Measurements from ENCODE around the gene SYT14. TPM values are rescaled to one million over a fixed set of nuclear protein-coding genes. Genes with fewer than 3 reads are reported as not detected.
"Not testable (repeated sequence)": the region's sequence is repeated elsewhere in the genome, so short reads cannot be mapped to it uniquely, and the experiment has no call there.

SYT14 gene
- total RNA-seq, 1 experiment from 2014 or later: 10.3 TPM

GRCh38 chr1:210195635-210196160 is 257.7 kb downstream of the SYT14 start:
- Mint-ChIP-seq H3K36me3 (ENCODE audit: insufficient read depth in 1 of 3, low read depth in 3 of 3) (no peaks in the 10 kb centered on the region; a peak in 5 of 7 replicates), H3K27ac (peak overlapping the region in 1 of 3 experiments; percentile 45; a peak in 1 of 7 replicates), H3K27me3 (ENCODE audit: low read depth) (no peaks in the 10 kb centered on the region; the same call in none of the 2 replicates), H3K4me1 (no peaks in the 10 kb centered on the region), H3K4me3 (no peak overlapping the region), H3K9me3 (peaks cover 3 to 7% of the 10 kb centered on the region in 2 experiments; a peak in 1 of 5 replicates)
- Histone ChIP-seq H4K8ac (replicated peaks; ENCODE audit: insufficient read length, low read depth, low read length) (no peak overlapping the region), H3K27me3 (ENCODE audit: insufficient read depth, low read length) (no peaks in the 10 kb centered on the region), H4K5ac (ENCODE audit: insufficient read length, low read depth, low read length) (no peak overlapping the region), H3K79me2 (ENCODE audit: insufficient read depth, low read length) (no peaks in the 10 kb centered on the region), H3K14ac (ENCODE audit: insufficient read depth, low read length) (no peak overlapping the region), H3K9me3 (ENCODE audit: control insufficient read depth, low read depth, low read length) (peaks cover 10% of the 10 kb centered on the region), H3K27ac (ENCODE audit: insufficient read length, low read depth, low read length) (no peak overlapping the region), H2AFZ (ENCODE audit: low read length) (no peak overlapping the region), H3K4me2 (ENCODE audit: insufficient read depth, insufficient read length, low read length) (no peak overlapping the region), H2AK5ac (ENCODE audit: insufficient read length, low read length) (no peak overlapping the region), H3K23me2 (ENCODE audit: insufficient read length, low read depth, low read length, poor library complexity, severe bottlenecking) (no peaks in the 10 kb centered on the region), H4K91ac (ENCODE audit: insufficient read length, low read depth, low read length) (no peak overlapping the region), H3K18ac (ENCODE audit: insufficient read length, low read depth, low read length) (no peak overlapping the region), H3K9ac (ENCODE audit: extremely low read depth, insufficient read length, low read length) (no peak overlapping the region), H2BK15ac (ENCODE audit: low read depth, low read length) (no peak overlapping the region), H2BK5ac (ENCODE audit: insufficient read length, low read length) (no peak overlapping the region), H3K56ac (ENCODE audit: insufficient read length, low read depth, low read length) (no peak overlapping the region), H2BK20ac (ENCODE audit: low read depth, low read length, poor library complexity, severe bottlenecking) (no peak overlapping the region), H3K4ac (ENCODE audit: low read depth, low read length) (no peak overlapping the region), H2BK12ac (ENCODE audit: insufficient read length, low read depth, low read length) (no peak overlapping the region), H3K4me1 (ENCODE audit: insufficient read depth, low read length) (no peaks in the 10 kb centered on the region), H3K23ac (ENCODE audit: insufficient read length, low read depth, low read length) (no peak overlapping the region), H3K79me1 (ENCODE audit: insufficient read depth, low read depth, low read length, poor library complexity, severe bottlenecking) (no peaks in the 10 kb centered on the region), H3T11ph (ENCODE audit: low read length) (no peak overlapping the region), H4K20me1 (ENCODE audit: control insufficient read depth, insufficient read depth, insufficient read length) (no peaks in the 10 kb centered on the region), H2BK120ac (ENCODE audit: low read depth, low read length, poor library complexity, severe bottlenecking) (no peak overlapping the region)
- TF ChIP-seq CTCF (conservative IDR thresholded peaks at IDR 0.05): no peak
- no peak for DNase-seq
- WGBS (ENCODE audit: extremely low coverage, insufficient read length, low lambda C conversion rate): no CpG with 5 or more reads among the region's 8 CpGs

- H2BK12ac ChIP-seq (ENCODE audit: insufficient read length, low read depth, low read length); H3K27me3 Mint-ChIP-seq (ENCODE audit: low read depth); H3K23ac ChIP-seq (ENCODE audit: insufficient read length, low read depth, low read length); H2AFZ ChIP-seq (ENCODE audit: low read length); H3K9me3 Mint-ChIP-seq; H3K27ac ChIP-seq (ENCODE audit: insufficient read length, low read depth, low read length); H2BK20ac ChIP-seq (ENCODE audit: low read depth, low read length, poor library complexity, severe bottlenecking); H3K27me3 ChIP-seq (ENCODE audit: insufficient read depth, low read length); H3K79me1 ChIP-seq (ENCODE audit: insufficient read depth, low read depth, low read length, poor library complexity, severe bottlenecking); H4K8ac ChIP-seq (replicated peaks; ENCODE audit: insufficient read length, low read depth, low read length); H3K18ac ChIP-seq (ENCODE audit: insufficient read length, low read depth, low read length); H3K56ac ChIP-seq (ENCODE audit: insufficient read length, low read depth, low read length); H3K9me3 ChIP-seq (ENCODE audit: control insufficient read depth, low read depth, low read length); H2BK5ac ChIP-seq (ENCODE audit: insufficient read length, low read length); H3K36me3 Mint-ChIP-seq (ENCODE audit: insufficient read depth in 1 of 3, low read depth in 3 of 3); H2BK120ac ChIP-seq (ENCODE audit: low read depth, low read length, poor library complexity, severe bottlenecking); H4K91ac ChIP-seq (ENCODE audit: insufficient read length, low read depth, low read length); H3T11ph ChIP-seq (ENCODE audit: low read length); H3K4ac ChIP-seq (ENCODE audit: low read depth, low read length); H3K14ac ChIP-seq (ENCODE audit: insufficient read depth, low read length); H2BK15ac ChIP-seq (ENCODE audit: low read depth, low read length); H3K4me3 Mint-ChIP-seq; H2AK5ac ChIP-seq (ENCODE audit: insufficient read length, low read length); H3K9ac ChIP-seq (ENCODE audit: extremely low read depth, insufficient read length, low read length); H4K5ac ChIP-seq (ENCODE audit: insufficient read length, low read depth, low read length); DNase-seq; H4K20me1 ChIP-seq (ENCODE audit: control insufficient read depth, insufficient read depth, insufficient read length); H3K4me1 ChIP-seq (ENCODE audit: insufficient read depth, low read length); H3K23me2 ChIP-seq (ENCODE audit: insufficient read length, low read depth, low read length, poor library complexity, severe bottlenecking); H3K4me2 ChIP-seq (ENCODE audit: insufficient read depth, insufficient read length, low read length); H3K79me2 ChIP-seq (ENCODE audit: insufficient read depth, low read length); H3K4me1 Mint-ChIP-seq: not testable (repeated sequence)
- H3K27ac Mint-ChIP-seq: peak overlapping the region in 1 of 3 experiments; percentile 45; a peak in 1 of 7 replicates
- WGBS (ENCODE audit: extremely low coverage, insufficient read length, low lambda C conversion rate): no CpG with 5 or more reads among the region's 5 CpGs
Measured at GRCh38 chr1:210196266-210196665, 258.2 kb downstream of the SYT14 start.
